Gastrocnemius medialis (tissue), 4 donors: ENCODE data around the gene SORL1. TPM values are rescaled to one million over a fixed set of nuclear protein-coding genes. Genes with fewer than 3 reads are reported as not detected.

Source experiments
- total RNA-seq, 4 donors: library from RNA; depleted of rRNA; stranded (reverse); fragments of >200 nt; gene quantifications; one replicate each; pipeline versions ENCODE4 v1.1.0 to v1.2.3, GENCODE V29; 2016

Gene SORL1
- total RNA-seq, 4 donors from 2014 or later, result 0.78 to 2.7 (median 2.3) TPM

Other genes starting within 250 kb of the SORL1 start
- 10 to 100 TPM in 1 of 4 donors, 1 to 10 TPM in 3; 5.7 to 11.5 (median 6.5) TPM for gene SC5D, start 159.5 kb upstream of the SORL1 start, total RNA-seq